ENCODE data around the gene BAHD1.

The BAHD1 gene

DNA sequence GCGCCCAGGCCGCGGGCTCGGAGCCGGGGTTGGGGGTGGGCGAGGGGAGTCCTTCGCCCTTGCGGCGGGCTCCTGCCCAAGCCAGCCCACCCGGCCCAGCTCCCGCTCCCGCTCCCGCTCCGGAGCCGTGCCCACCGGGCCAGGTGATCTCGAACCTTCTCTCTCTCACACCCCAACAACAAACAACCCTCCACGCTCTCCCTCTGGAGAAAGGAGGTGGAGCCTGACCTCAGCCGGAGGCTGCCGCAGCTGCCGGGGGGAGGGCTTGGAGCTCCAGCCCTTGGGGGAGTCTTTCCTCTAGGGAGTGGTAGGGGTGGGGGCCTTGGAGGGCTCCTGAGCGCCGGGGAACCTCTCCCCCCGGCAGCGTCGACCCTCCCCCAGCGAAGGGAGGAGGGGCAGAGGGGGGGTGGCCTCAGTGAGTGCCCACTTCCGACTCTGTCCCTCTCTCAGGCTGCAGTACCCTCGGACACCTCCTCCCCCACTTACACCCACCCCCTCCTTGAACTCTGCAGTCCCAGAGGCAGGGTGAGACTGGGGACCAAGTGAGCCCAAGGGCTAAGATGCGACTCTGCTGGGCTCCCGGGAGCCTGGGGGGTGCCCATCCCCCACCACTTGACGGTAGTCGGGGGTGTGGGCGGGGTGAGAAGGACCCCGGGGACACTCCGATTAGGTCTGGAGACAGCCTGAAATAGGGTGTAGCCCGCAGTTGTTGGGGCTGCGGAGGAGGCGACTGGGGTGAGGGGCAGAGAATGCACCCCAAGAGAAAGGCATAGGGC, 4.4 kb upstream of the BAHD1 start:
- H3K9me3 ChIP-seq (ENCODE audit: control insufficient read depth in 5 of 5, low read length in 5 of 5) = no peaks in the 10 kb centered on the region
- H3K27me3 ChIP-seq (ENCODE audit: control insufficient read depth in 5 of 5, insufficient read depth in 4 of 5, low read length in 5 of 5) = peaks cover 30 to 43% (median 35%) of the 10 kb centered on the region in 5 donors
- H3K9ac ChIP-seq (ENCODE audit: low read length in 5 of 5) = peak overlapping the region in 2 of 5 donors; percentile 53 to 58
- H3K4me3 ChIP-seq (ENCODE audit: low read depth in 1 of 5, low read length in 5 of 5) = peak overlapping the region; percentile 28 to 52 (median 43)
- peaks cover 3 to 31% (median 28%) of the 10 kb centered on the region in 5 donors for H3K4me1 ChIP-seq (ENCODE audit: control insufficient read depth in 5 of 5, insufficient read depth in 5 of 5, low read length in 5 of 5)
- H3K27ac ChIP-seq (ENCODE audit: low read depth, low read length) = no peak overlapping the region
- no peaks in the 10 kb centered on the region for H3K36me3 ChIP-seq (ENCODE audit: control insufficient read depth in 5 of 5, insufficient read depth in 5 of 5, low read length in 5 of 5)

- no peaks in the 10 kb centered on the region for H3K9me3 ChIP-seq (ENCODE audit: control insufficient read depth in 5 of 5, low read length in 5 of 5)
- no peak overlapping the region for H3K27ac ChIP-seq (ENCODE audit: low read depth, low read length)
- peak overlapping the region in 1 of 5 donors; percentile 53 for H3K9ac ChIP-seq (ENCODE audit: low read length in 5 of 5)
- H3K36me3 ChIP-seq (ENCODE audit: control insufficient read depth in 5 of 5, insufficient read depth in 5 of 5, low read length in 5 of 5) = no peaks in the 10 kb centered on the region
- peaks cover 3 to 34% (median 28%) of the 10 kb centered on the region in 5 donors for H3K4me1 ChIP-seq (ENCODE audit: control insufficient read depth in 5 of 5, insufficient read depth in 5 of 5, low read length in 5 of 5)
- peaks cover 30 to 43% (median 35%) of the 10 kb centered on the region in 5 donors for H3K27me3 ChIP-seq (ENCODE audit: control insufficient read depth in 5 of 5, insufficient read depth in 4 of 5, low read length in 5 of 5)
- peak overlapping the region; percentile 28 to 52 (median 43) for H3K4me3 ChIP-seq (ENCODE audit: low read depth in 1 of 5, low read length in 5 of 5)
Measured at GRCh38 chr15:40436892-40437751, 3.6 kb upstream of the BAHD1 start.

- Histone ChIP-seq H3K9ac (ENCODE audit: low read length in 5 of 5) (no peak overlapping the region), H3K4me3 (ENCODE audit: low read depth in 1 of 5, low read length in 5 of 5) (no peak overlapping the region), H3K36me3 (ENCODE audit: control insufficient read depth in 5 of 5, insufficient read depth in 5 of 5, low read length in 5 of 5) (no peaks in the 10 kb centered on the region), H3K27me3 (ENCODE audit: control insufficient read depth in 5 of 5, insufficient read depth in 4 of 5, low read length in 5 of 5) (peaks cover 30 to 43% (median 35%) of the 10 kb centered on the region in 5 donors), H3K27ac (ENCODE audit: low read depth, low read length) (no peak overlapping the region), H3K4me1 (ENCODE audit: control insufficient read depth in 5 of 5, insufficient read depth in 5 of 5, low read length in 5 of 5) (peaks cover 7 to 43% (median 35%) of the 10 kb centered on the region in 5 donors), H3K9me3 (ENCODE audit: control insufficient read depth in 5 of 5, low read length in 5 of 5) (no peaks in the 10 kb centered on the region)
Measured at GRCh38 chr15:40437752-40438687, 2.7 kb upstream of the BAHD1 start.

GRCh38 chr15:40438712-40439111, 2.0 kb upstream of the BAHD1 start:
- H3K27me3 ChIP-seq (ENCODE audit: control insufficient read depth in 5 of 5, insufficient read depth in 4 of 5, low read length in 5 of 5) = peaks cover 30 to 43% (median 35%) of the 10 kb centered on the region in 5 donors
- H3K4me3 ChIP-seq (ENCODE audit: low read depth in 1 of 5, low read length in 5 of 5) = no peak overlapping the region
- H3K27ac ChIP-seq (ENCODE audit: low read depth, low read length) = no peak overlapping the region
- no peaks in the 10 kb centered on the region for H3K9me3 ChIP-seq (ENCODE audit: control insufficient read depth in 5 of 5, low read length in 5 of 5)
- H3K4me1 ChIP-seq (ENCODE audit: control insufficient read depth in 5 of 5, insufficient read depth in 5 of 5, low read length in 5 of 5) = peaks cover 10 to 50% (median 37%) of the 10 kb centered on the region in 5 donors
- H3K9ac ChIP-seq (ENCODE audit: low read length in 5 of 5) = no peak overlapping the region
- H3K36me3 ChIP-seq (ENCODE audit: control insufficient read depth in 5 of 5, insufficient read depth in 5 of 5, low read length in 5 of 5) = no peaks in the 10 kb centered on the region

DNA sequence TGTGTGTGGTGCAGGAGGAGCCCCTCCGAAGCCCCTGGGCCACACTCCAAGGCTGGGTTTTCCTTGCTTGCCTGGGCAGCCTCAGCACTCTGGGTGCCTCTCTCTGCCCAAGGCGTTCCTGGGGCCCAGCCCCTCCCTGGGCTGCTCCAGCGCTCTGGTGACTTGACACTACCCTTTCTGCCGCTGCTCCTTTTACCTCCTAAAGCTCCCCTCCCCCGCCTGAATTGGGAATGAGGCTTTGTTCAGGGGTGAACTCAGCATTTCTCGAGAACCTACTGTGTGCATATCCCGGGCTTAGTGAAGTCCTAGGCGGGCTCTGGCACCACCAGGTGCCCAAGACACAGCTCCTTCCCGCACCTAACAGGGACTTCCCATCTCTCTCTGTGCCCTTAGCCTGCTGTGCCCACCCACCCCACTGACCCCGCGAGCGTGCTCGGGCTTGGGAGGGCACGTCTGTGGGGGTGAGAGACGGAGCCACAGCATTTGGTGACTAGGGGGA, 1.2 kb upstream of the BAHD1 start:
- Histone ChIP-seq H3K36me3 (ENCODE audit: control insufficient read depth in 5 of 5, insufficient read depth in 5 of 5, low read length in 5 of 5) (no peaks in the 10 kb centered on the region), H3K4me3 (ENCODE audit: low read depth in 1 of 5, low read length in 5 of 5) (peak overlapping the region; percentile 59 to 75 (median 67)), H3K27ac (ENCODE audit: low read depth, low read length) (no peak overlapping the region), H3K9me3 (ENCODE audit: control insufficient read depth in 5 of 5, low read length in 5 of 5) (no peaks in the 10 kb centered on the region), H3K9ac (ENCODE audit: low read length in 5 of 5) (peak overlapping the region in 1 of 5 donors; percentile 56), H3K27me3 (ENCODE audit: control insufficient read depth in 5 of 5, insufficient read depth in 4 of 5, low read length in 5 of 5) (peaks cover 30 to 43% (median 35%) of the 10 kb centered on the region in 5 donors), H3K4me1 (ENCODE audit: control insufficient read depth in 5 of 5, insufficient read depth in 5 of 5, low read length in 5 of 5) (peaks cover 10 to 54% (median 37%) of the 10 kb centered on the region in 5 donors)

DNA sequence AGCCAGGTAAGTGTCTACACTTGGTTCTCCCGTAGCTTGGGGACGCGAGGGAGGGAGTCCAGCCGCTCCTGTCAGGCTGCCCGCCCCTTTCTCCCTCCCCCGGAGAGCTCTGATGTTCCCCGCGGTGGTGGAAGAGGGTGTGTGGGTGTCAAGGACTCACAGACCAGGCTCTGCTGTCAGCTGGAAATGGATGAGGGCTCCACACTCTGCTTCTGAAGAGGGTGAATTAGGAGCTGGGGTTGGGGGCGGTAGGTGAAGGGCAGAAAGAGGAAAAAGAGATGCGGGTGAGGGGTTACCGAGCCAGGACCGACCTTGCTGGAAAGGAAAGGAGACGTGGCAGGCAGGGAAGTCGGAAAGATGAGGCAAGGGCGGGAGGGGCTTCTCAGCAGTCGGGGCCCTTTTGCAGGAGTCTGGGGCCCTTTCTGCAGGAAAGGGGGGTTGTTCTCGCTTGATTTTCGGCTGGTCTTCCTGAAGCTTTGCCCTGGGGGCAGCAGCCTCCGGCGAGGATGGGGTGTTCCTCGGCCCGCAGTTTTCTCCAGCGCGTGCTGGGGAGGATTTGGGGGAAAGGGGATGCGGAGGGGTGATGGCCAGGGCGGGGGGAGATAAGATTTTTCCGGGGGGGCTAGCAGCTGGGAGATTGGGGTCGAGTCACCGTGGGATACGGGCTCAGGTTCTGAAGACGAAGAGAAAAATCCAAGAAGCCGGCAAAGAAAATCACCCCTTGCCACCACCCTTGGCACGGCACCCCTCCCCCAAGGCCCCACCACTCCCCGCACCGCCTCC, 602 bp upstream of the BAHD1 start:
- no peaks in the 10 kb centered on the region for H3K36me3 ChIP-seq (ENCODE audit: control insufficient read depth in 5 of 5, insufficient read depth in 5 of 5, low read length in 5 of 5)
- H3K9ac ChIP-seq (ENCODE audit: low read length in 5 of 5) = peak overlapping the region in 3 of 5 donors; percentile 56 to 74 (median 64)
- peaks cover 30 to 40% (median 35%) of the 10 kb centered on the region in 5 donors for H3K27me3 ChIP-seq (ENCODE audit: control insufficient read depth in 5 of 5, insufficient read depth in 4 of 5, low read length in 5 of 5)
- H3K4me1 ChIP-seq (ENCODE audit: control insufficient read depth in 5 of 5, insufficient read depth in 5 of 5, low read length in 5 of 5) = peaks cover 10 to 59% (median 37%) of the 10 kb centered on the region in 5 donors
- H3K9me3 ChIP-seq (ENCODE audit: control insufficient read depth in 5 of 5, low read length in 5 of 5) = no peaks in the 10 kb centered on the region
- H3K4me3 ChIP-seq (ENCODE audit: low read depth in 1 of 5, low read length in 5 of 5) = peak overlapping the region; percentile 59 to 75 (median 67)
- no peak overlapping the region for H3K27ac ChIP-seq (ENCODE audit: low read depth, low read length)

DNA sequence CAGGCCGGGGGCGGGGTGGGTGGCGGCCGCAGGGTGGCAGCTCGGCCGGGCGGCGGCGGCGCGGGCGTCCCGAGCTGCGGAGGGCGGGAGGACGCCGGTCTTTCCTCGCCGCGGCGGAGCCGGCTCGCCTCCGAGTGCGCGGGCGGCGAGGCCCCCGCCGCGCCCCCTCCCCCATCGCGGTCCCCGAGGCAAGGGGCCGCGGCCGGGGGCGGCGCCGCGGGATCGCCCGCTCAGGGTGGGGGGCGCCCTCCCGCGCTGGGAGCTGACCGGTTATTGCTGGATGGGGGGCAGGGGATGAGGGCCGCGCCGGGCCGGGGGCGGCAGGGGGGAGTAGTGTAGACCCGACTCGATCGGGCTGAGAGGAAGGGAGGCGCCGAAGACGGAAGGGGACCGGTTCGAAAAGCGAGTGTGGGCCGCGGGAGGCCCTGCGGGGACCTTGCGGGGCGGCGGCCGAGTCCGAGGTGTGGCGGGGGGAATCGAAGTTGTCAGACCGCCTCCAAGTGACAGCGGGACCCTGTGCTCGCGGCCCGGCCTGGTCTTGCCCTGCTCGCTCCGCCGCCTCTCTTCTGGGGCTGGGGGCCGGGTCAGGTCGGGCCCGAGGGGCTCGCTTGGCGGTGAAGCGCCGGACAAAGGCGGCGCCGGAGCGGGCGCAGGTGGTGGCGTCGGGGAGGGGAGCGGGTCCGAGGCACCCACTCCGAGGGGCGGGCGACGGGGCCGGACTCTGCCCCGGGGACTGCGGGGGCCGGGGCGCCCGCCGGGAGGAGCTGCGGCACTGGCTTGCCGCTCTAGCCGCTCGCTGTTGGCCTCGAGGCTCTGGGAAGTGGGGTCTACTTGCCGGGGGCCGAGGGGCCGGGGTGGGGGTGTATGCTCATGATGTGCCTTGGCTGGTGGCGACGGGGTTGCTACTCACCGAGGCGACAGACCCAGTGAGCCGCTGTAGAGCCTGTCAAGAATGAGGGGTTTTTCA, 1.1 kb downstream of the BAHD1 start:
- peak overlapping the region in 4 of 5 donors; percentile 45 to 82 (median 68) for H3K9ac ChIP-seq (ENCODE audit: low read length in 5 of 5)
- no peaks in the 10 kb centered on the region for H3K36me3 ChIP-seq (ENCODE audit: control insufficient read depth in 5 of 5, insufficient read depth in 5 of 5, low read length in 5 of 5)
- H3K4me3 ChIP-seq (ENCODE audit: low read depth in 1 of 5, low read length in 5 of 5) = peak overlapping the region in 4 of 5 donors; percentile 59 to 77 (median 69)
- no peaks in the 10 kb centered on the region for H3K9me3 ChIP-seq (ENCODE audit: control insufficient read depth in 5 of 5, low read length in 5 of 5)
- peaks cover 10 to 52% (median 24%) of the 10 kb centered on the region in 5 donors for H3K4me1 ChIP-seq (ENCODE audit: control insufficient read depth in 5 of 5, insufficient read depth in 5 of 5, low read length in 5 of 5)
- H3K27me3 ChIP-seq (ENCODE audit: control insufficient read depth in 5 of 5, insufficient read depth in 4 of 5, low read length in 5 of 5) = peaks cover 17 to 26% (median 20%) of the 10 kb centered on the region in 5 donors
- H3K27ac ChIP-seq (ENCODE audit: low read depth, low read length) = no peak overlapping the region

- Histone ChIP-seq H3K27ac (ENCODE audit: low read depth, low read length) (no peak overlapping the region), H3K9me3 (ENCODE audit: control insufficient read depth in 5 of 5, low read length in 5 of 5) (no peaks in the 10 kb centered on the region), H3K4me1 (ENCODE audit: control insufficient read depth in 5 of 5, insufficient read depth in 5 of 5, low read length in 5 of 5) (peaks cover 10 to 48% (median 20%) of the 10 kb centered on the region in 5 donors), H3K4me3 (ENCODE audit: low read depth in 1 of 5, low read length in 5 of 5) (no peak overlapping the region), H3K36me3 (ENCODE audit: control insufficient read depth in 5 of 5, insufficient read depth in 5 of 5, low read length in 5 of 5) (no peaks in the 10 kb centered on the region), H3K27me3 (ENCODE audit: control insufficient read depth in 5 of 5, insufficient read depth in 4 of 5, low read length in 5 of 5) (peaks cover 3 to 12% (median 7%) of the 10 kb centered on the region in 5 donors), H3K9ac (ENCODE audit: low read length in 5 of 5) (no peak overlapping the region)
Measured at GRCh38 chr15:40443255-40443654, 2.5 kb downstream of the BAHD1 start.
